H1 (cell line): Measurements from ENCODE around the gene CD44. TPM values are rescaled to one million over a fixed set of nuclear protein-coding genes. Genes with fewer than 3 reads are reported as not detected.

Experiments used
- CTCF ChIA-PET: fragments of 300-600 bp; sonication (Branson Sonifier 250); formaldehyde crosslinking; loops from one replicate; lab custom pipeline; 2021; ENCODE audit not compliant: partially characterized antibody; lab: Charles Lee
- POLR2A ChIA-PET: fragments of 300-600 bp; sonication (Branson Sonifier 250); formaldehyde crosslinking; loops from one replicate; lab custom pipeline; 2021; ENCODE audit warnings: inconsistent platforms; ENCODE audit not compliant: partially characterized antibody; lab: Charles Lee
- DNase-seq, 2 experiments: peaks; one replicate each; pipeline versions ENCODE4 v3.0.0 to v3.0.0-alpha.2; 2010 to 2022; ENCODE audit warnings: low spot score in 2 of 2, low read depth in 1 of 2, mixed read lengths in 1 of 2
- FAIRE-seq: peaks from 2 replicates; lab custom pipeline; 2011; peaks lifted over from hg19 to GRCh38; lab: Jason Lieb, UNC
- H2AFZ ChIP-seq: 2 replicates; pipeline ENCODE4 v1.8.1; 2012; ENCODE audit warnings: low read length, inconsistent platforms
- H2AK5ac ChIP-seq: 2 replicates; pipeline ENCODE4 v1.6.1; 2013; ENCODE audit warnings: low read depth, low read length
- H2BK120ac ChIP-seq: replicated peaks from 2 replicates; pipeline ENCODE3; 2013; ENCODE audit warnings: low read depth, low read length, inconsistent platforms
- H2BK12ac ChIP-seq: 2 replicates; pipeline ENCODE4 v1.6.1; 2013; ENCODE audit warnings: low read depth, low read length
- H2BK15ac ChIP-seq: 2 replicates; pipeline ENCODE4 v1.6.1; 2013; ENCODE audit warnings: low read length
- H2BK20ac ChIP-seq: 2 replicates; pipeline ENCODE4 v1.6.1; 2013; ENCODE audit warnings: low read length
- H2BK5ac ChIP-seq: 2 replicates; pipeline ENCODE4 v1.6.1; 2013; ENCODE audit warnings: low read depth, low read length
- H3K14ac ChIP-seq: 2 replicates; pipeline ENCODE4 v1.6.1; 2013; ENCODE audit warnings: inconsistent platforms; ENCODE audit not compliant: insufficient read length
- H3K18ac ChIP-seq: 2 replicates; pipeline ENCODE4 v1.6.1; 2013; ENCODE audit warnings: low read length; ENCODE audit errors: extremely low read depth
- H3K23ac ChIP-seq: 2 replicates; pipeline ENCODE4 v1.6.1; 2013; ENCODE audit warnings: inconsistent platforms; ENCODE audit not compliant: insufficient read length
- H3K23me2 ChIP-seq: 2 replicates; pipeline ENCODE4 v1.6.1; 2013; ENCODE audit warnings: low read depth, low read length
- H3K27ac ChIP-seq: 2 replicates; pipeline ENCODE4 v1.6.1; 2011; ENCODE audit warnings: low read depth, low read length, inconsistent platforms
- H3K27me3 ChIP-seq, 4 experiments: replicated peaks in 1 of 4; 1 replicate in 1 of 4; 2 replicates in 3 of 4; pipeline versions ENCODE4 v1.6.1 to v1.8.1; 2011 to 2013; ENCODE audit warnings: low read length in 3 of 4, mild to moderate bottlenecking in 3 of 4, inconsistent platforms in 2 of 4, mixed read lengths in 2 of 4, moderate library complexity in 1 of 4; ENCODE audit not compliant: control insufficient read depth in 3 of 4, insufficient read depth in 3 of 4; ENCODE audit errors: extremely low read depth in 1 of 4
- H3K36me3 ChIP-seq, 4 experiments: 2 replicates each; pipeline versions ENCODE4 v1.6.1 to v1.8.1; 2011 to 2013; ENCODE audit warnings: mild to moderate bottlenecking in 4 of 4, low read length in 3 of 4, moderate library complexity in 2 of 4, control low read depth in 1 of 4, inconsistent platforms in 1 of 4; ENCODE audit not compliant: insufficient read depth in 4 of 4, control insufficient read depth in 2 of 4
- H3K4ac ChIP-seq: replicated peaks from 2 replicates; pipeline ENCODE3; 2013; ENCODE audit warnings: low read length, low read depth, mixed read lengths, inconsistent platforms; ENCODE audit not compliant: insufficient read length
- H3K4me1 ChIP-seq, 4 experiments: replicated peaks in 1 of 4; 1 replicate in 1 of 4; 2 replicates in 3 of 4; pipeline versions ENCODE4 v1.6.1 to v1.8.1; 2011 to 2013; ENCODE audit warnings: low read length in 3 of 4, inconsistent platforms in 2 of 4, mixed read lengths in 1 of 4; ENCODE audit not compliant: insufficient read depth in 4 of 4, control insufficient read depth in 3 of 4
- H3K4me2 ChIP-seq, 2 experiments: 2 replicates each; pipeline versions ENCODE4 v1.6.1 to v1.8.1; 2011 to 2013; ENCODE audit warnings: low read depth in 2 of 2, low read length in 2 of 2, control low read depth in 1 of 2, inconsistent platforms in 1 of 2, mild to moderate bottlenecking in 1 of 2; ENCODE audit not compliant: insufficient read depth in 1 of 2
- H3K4me3 ChIP-seq, 4 experiments: fragments of 200-600, 300-600 bp in 1 of 4; sonication (generic), shearing (Covaris generic), sonication (Bioruptor Twin) in 1 of 4; 2 replicates each; pipeline versions ENCODE4 v1.5.1 to v1.8.1; 2011 to 2016; ENCODE audit warnings: low read length in 4 of 4, low read depth in 3 of 4, control low read depth in 2 of 4, inconsistent platforms in 2 of 4, mild to moderate bottlenecking in 2 of 4, mixed read lengths in 1 of 4, moderate library complexity in 1 of 4; ENCODE audit not compliant: insufficient read depth in 2 of 4; ENCODE audit errors: extremely low read depth in 1 of 4
- H3K56ac ChIP-seq: replicated peaks from 2 replicates; pipeline ENCODE3; 2013; ENCODE audit warnings: low read depth, mild to moderate bottlenecking, mixed read lengths, low read length, inconsistent platforms; ENCODE audit not compliant: insufficient read length
- H3K79me1 ChIP-seq: 2 replicates; pipeline ENCODE4 v1.6.1; 2013; ENCODE audit warnings: low read depth, low read length, control low read depth
- H3K79me2 ChIP-seq, 2 experiments: 2 replicates each; pipeline versions ENCODE4 v1.6.1 to v1.8.1; 2012 to 2013; ENCODE audit warnings: low read length in 2 of 2, mild to moderate bottlenecking in 2 of 2, inconsistent platforms in 1 of 2; ENCODE audit not compliant: insufficient read depth in 2 of 2, control insufficient read depth in 1 of 2
- H3K9ac ChIP-seq, 4 experiments: replicated peaks in 1 of 4; 1 replicate in 1 of 4; 2 replicates in 3 of 4; pipeline versions ENCODE4 v1.6.1 to v1.8.1; 2011 to 2013; ENCODE audit warnings: low read depth in 3 of 4, low read length in 3 of 4, control low read depth in 2 of 4, mild to moderate bottlenecking in 2 of 4, moderate library complexity in 2 of 4, inconsistent platforms in 1 of 4; ENCODE audit errors: extremely low read depth in 1 of 4
- H3K9me3 ChIP-seq, 2 experiments: 2 replicates each; pipeline versions ENCODE4 v1.6.1 to v1.8.1; 2012 to 2013; ENCODE audit warnings: mild to moderate bottlenecking in 2 of 2, moderate library complexity in 2 of 2, control low read depth in 1 of 2, inconsistent platforms in 1 of 2, low read depth in 1 of 2, low read length in 1 of 2, mixed read lengths in 1 of 2; ENCODE audit not compliant: insufficient read depth in 2 of 2
- H4K20me1 ChIP-seq, 2 experiments: replicated peaks in 1 of 2; 2 replicates each; pipeline versions ENCODE3 to v1.8.1; 2011 to 2013; ENCODE audit warnings: inconsistent platforms in 2 of 2, low read length in 2 of 2, mild to moderate bottlenecking in 1 of 2; ENCODE audit not compliant: insufficient read depth in 2 of 2, control insufficient read depth in 1 of 2
- H4K5ac ChIP-seq: 2 replicates; pipeline ENCODE4 v1.6.1; 2013; ENCODE audit warnings: low read length, low read depth, mixed read lengths, inconsistent platforms; ENCODE audit not compliant: insufficient read length
- H4K8ac ChIP-seq: 2 replicates; pipeline ENCODE4 v1.8.0; 2013; ENCODE audit warnings: mild to moderate bottlenecking, moderate library complexity, low read length, inconsistent platforms; ENCODE audit not compliant: insufficient read depth; ENCODE audit errors: extremely low read depth
- H4K91ac ChIP-seq: replicated peaks from 2 replicates; pipeline ENCODE3; 2013; ENCODE audit warnings: low read length, mixed read lengths, inconsistent platforms; ENCODE audit not compliant: insufficient read length
- CBX8 ChIP-seq: fragments of 300-800, 300-1000 bp; sonication (generic); IDR thresholded peaks from 2 replicates; pipeline ENCODE4 v1.7.1; 2016; ENCODE audit warnings: low read depth, low read length, borderline replicate concordance
- CREB1 ChIP-seq: IDR thresholded peaks from 2 replicates; pipeline ENCODE4 v1.6.1; 2012; ENCODE audit warnings: inconsistent platforms
- CTCF ChIP-seq, 3 experiments: IDR thresholded peaks; 1 replicate in 2 of 3; 2 replicates in 1 of 3; pipeline versions ENCODE4 v1.5.1 to v1.6.1; 2011; ENCODE audit warnings: low read length in 3 of 3, mild to moderate bottlenecking in 3 of 3, inconsistent platforms in 2 of 3, low read depth in 1 of 3, moderate library complexity in 1 of 3; ENCODE audit not compliant: insufficient read depth in 1 of 3; ENCODE audit errors: control extremely low read depth in 1 of 3
- JUND ChIP-seq: IDR thresholded peaks from 2 replicates; pipeline ENCODE4 v1.6.1; 2011; ENCODE audit warnings: mild to moderate bottlenecking, improper control_type of control experiment, low read length
- KDM1A ChIP-seq: fragments of 200-600, 300-600 bp; sonication (generic); IDR thresholded peaks from 2 replicates; pipeline ENCODE4 v1.7.1; 2016; ENCODE audit warnings: mild to moderate bottlenecking, low read length, borderline replicate concordance
- MAFK ChIP-seq: IDR thresholded peaks from 2 replicates; pipeline ENCODE4 v1.6.1; 2012; ENCODE audit warnings: low read depth, mild to moderate bottlenecking, improper control_type of control experiment, low read length
- RAD21 ChIP-seq, 2 experiments: IDR thresholded peaks in 1 of 2; conservative IDR thresholded peaks in 1 of 2; 2 replicates each; pipeline ENCODE4 v1.6.1; 2011; ENCODE audit warnings: low read depth in 2 of 2, low read length in 2 of 2, improper control_type of control experiment in 1 of 2, inconsistent platforms in 1 of 2, mild to moderate bottlenecking in 1 of 2, moderate library complexity in 1 of 2
- RXRA ChIP-seq: IDR thresholded peaks from 2 replicates; pipeline ENCODE4 v1.6.1; 2011; ENCODE audit warnings: low read depth, mild to moderate bottlenecking, low read length, moderate library complexity; ENCODE audit not compliant: insufficient read depth
- SP2 ChIP-seq: IDR thresholded peaks from 2 replicates; pipeline ENCODE4 v1.6.1; 2012; ENCODE audit warnings: mild to moderate bottlenecking, low read length, inconsistent platforms
- TEAD4 ChIP-seq: IDR thresholded peaks from 2 replicates; pipeline ENCODE4 v1.6.1; 2012; ENCODE audit warnings: low read depth, low read length, inconsistent platforms, mixed read lengths
- WGBS, 2 experiments: shearing (Covaris generic) in 1 of 2; methylation state at CpG; one replicate each; pipeline versions ENCODE4 v1.1.6 to v1.1.7; 2013 to 2015; ENCODE audit warnings: low lambda C conversion rate in 2 of 2, mixed read lengths in 2 of 2, inconsistent platforms in 1 of 2, low coverage in 1 of 2, missing lambda C conversion rate in 1 of 2; ENCODE audit not compliant: insufficient replicate concordance in 2 of 2, insufficient coverage in 1 of 2, insufficient read length in 1 of 2; ENCODE audit errors: extremely low coverage in 1 of 2, missing lambda C conversion rate in 1 of 2; 5-methylcytosine and 5-hydroxymethylcytosine counted together
- polyA plus RNA-seq, 7 experiments: library from polyadenylated mRNA; depleted of rRNA in 3 of 7; stranded (reverse) in 5 of 7; unstranded in 2 of 7; fragments of >200 nt in 5 of 7; fragments of 200-250 nt in 2 of 7; gene quantifications; 1 replicate in 5 of 7; 2 replicates in 1 of 7; 4 replicates in 1 of 7; pipeline versions ENCODE4 v1.2.1 to v1.2.3, GENCODE V29; 2011 to 2013; ENCODE audit warnings: missing spikeins in 2 of 7, mixed read lengths in 2 of 7
- total RNA-seq: library from RNA; stranded (reverse); fragmentation: NEBNext Ultra II Directional; extraction: Animal tissue kit (Norgen Biotek cat#: 25700); gene quantifications from 2 replicates; pipeline ENCODE4 v1.2.1, GENCODE V29; 2021

Gene CD44
- total and polyA plus RNA-seq, 2 of the 8 experiments (the other 6 are each of a cell fraction or from before 2014, with no cell fraction given) = 11.8 to 13.7 TPM

GRCh38 chr11:35163702-35164496, 24.9 kb downstream of the CD44 start:
- Histone ChIP-seq H3K14ac (no peak overlapping the region), H2AFZ (no peak overlapping the region), H3K4me3 (no peak overlapping the region), H4K5ac (no peak overlapping the region), H2AK5ac (no peak overlapping the region), H4K20me1 (no peaks in the 10 kb centered on the region), H4K91ac (no peak overlapping the region), H3K23ac (no peak overlapping the region), H3K9me3 (no peaks in the 10 kb centered on the region), H3K4me1 (peaks cover 2 to 9% (median 6%) of the 10 kb centered on the region in 4 experiments; a peak in 5 of 7 replicates), H3K27ac (no peak overlapping the region), H3K79me2 (no peaks in the 10 kb centered on the region), H3K4me2 (no peak overlapping the region), H4K8ac (no peak overlapping the region), H2BK120ac (no peak overlapping the region), H3K9ac (no peak overlapping the region), H2BK12ac (no peak overlapping the region), H3K4ac (no peak overlapping the region), H2BK20ac (no peak overlapping the region), H3K18ac (no peak overlapping the region), H3K79me1 (no peaks in the 10 kb centered on the region), H3K27me3 (no peaks in the 10 kb centered on the region), H2BK15ac (no peak overlapping the region), H3K56ac (no peak overlapping the region), H3K23me2 (no peaks in the 10 kb centered on the region), H3K36me3 (no peaks in the 10 kb centered on the region), H2BK5ac (no peak overlapping the region)
- CTCF ChIA-PET = interaction anchor here (0.7 to 3.6 kb wide), 9 partner anchors 9 to 235 kb away, joined by 3 to 12 read pairs (median 3); no protein-coding TSS in a partner anchor
- no peak for FAIRE-seq
- no peak for DNase-seq
- WGBS, 2 experiments = 78% methylated on average over 3 of the region's 3 CpGs; no CpG with 5 or more reads in 1 of the 2 experiments
- POLR2A ChIA-PET = no interaction called here
- TF ChIP-seq JUND (no peak), CREB1 (no peak), MAFK (no peak), SP2 (no peak), CBX8 (no peak), TEAD4 (no peak), CTCF (IDR thresholded peaks at IDR 0.05; ENCODE audit: control extremely low read depth in 1 of 3, insufficient read depth in 1 of 3, low read depth in 1 of 3, low read length in 3 of 3) (peak in 1 of 3 experiments; percentile 35; a peak in 1 of 4 replicates), KDM1A (peak; percentile 78; the same call in 1 of the 2 replicates), RAD21 (IDR thresholded peaks at IDR 0.05 in 1 of 2, conservative IDR thresholded peaks at IDR 0.05 in 1 of 2; ENCODE audit: low read depth in 2 of 2, low read length in 2 of 2) (peak in 1 of 2 experiments; percentile 25; a peak in 3 of 4 replicates), RXRA (no peak)
